Activated CD8-positive, alpha-beta T cell treated with anti-CD3 and anti-CD28 coated beads for 36 hours (primary cell): ENCODE data around the gene JMJD4. TPM values are rescaled to one million over a fixed set of nuclear protein-coding genes. Genes with fewer than 3 reads are reported as not detected.
A peak's percentile ranks its signal among the peaks of the same experiment; 100 is the strongest.

Source experiments
- ATAC-seq: fragments of 200-7000 bp; cut with Tn5 transposase; one replicate; pipeline ENCODE4 v1.10.0; 2021; ENCODE audit warnings: mild to moderate bottlenecking, moderate library complexity
- CTCF ChIA-PET: fragments of 350-600 bp; sonication (Branson Sonifier 250); formaldehyde crosslinking; loops from one replicate; lab custom pipeline; 2021; ENCODE audit warnings: antibody characterized with exemption; lab: Charles Lee
- POLR2A ChIA-PET: fragments of 350-600 bp; sonication (Branson Sonifier 250); formaldehyde crosslinking; loops from one replicate; lab custom pipeline; 2021; ENCODE audit warnings: antibody characterized with exemption; lab: Charles Lee
- DNase-seq: peaks from one replicate; pipeline ENCODE4 v3.0.0-alpha.2; 2020
- H3K27ac Mint-ChIP-seq: one replicate; pipeline ENCODE4 v1.8.0; 2021; ENCODE audit warnings: mild to moderate bottlenecking, mixed read lengths
- H3K27me3 Mint-ChIP-seq: one replicate; pipeline ENCODE4 v1.8.0; 2021; ENCODE audit warnings: mixed read lengths
- H3K36me3 Mint-ChIP-seq: one replicate; pipeline ENCODE4 v1.8.0; 2021; ENCODE audit warnings: low read depth, mixed read lengths
- H3K4me1 Mint-ChIP-seq: one replicate; pipeline ENCODE4 v1.8.0; 2021; ENCODE audit warnings: low read depth, mixed read lengths
- H3K4me3 Mint-ChIP-seq: one replicate; pipeline ENCODE4 v1.8.0; 2021; ENCODE audit warnings: mild to moderate bottlenecking, moderate library complexity, mixed read lengths
- H3K9me3 Mint-ChIP-seq: one replicate; pipeline ENCODE4 v1.8.0; 2021; ENCODE audit warnings: mixed read lengths
- CTCF ChIP-seq: fragments of 200-600 bp; IDR thresholded peaks from one replicate; pipeline ENCODE4 v1.8.0; 2022; ENCODE audit warnings: antibody characterized with exemption, mild to moderate bottlenecking
- intact Hi-C: fragments of 100-400 bp; cut with micrococcal nuclease; formaldehyde crosslinking; loops from one replicate; pipeline ENCODE4 v1.10.0; 2022
- total RNA-seq, 2 experiments: library from RNA; stranded (reverse); gene quantifications; one replicate each; pipeline ENCODE4 v1.2.3, GENCODE V29; 2021

The JMJD4 gene
- total RNA-seq, 2 experiments from 2014 or later: 16.2 to 17.3 TPM

- H3K4me1 Mint-ChIP-seq: peaks cover 34% of the 10 kb centered on the region
- no peak for TF ChIP-seq CTCF
- H3K9me3 Mint-ChIP-seq: no peaks in the 10 kb centered on the region
- H3K27ac Mint-ChIP-seq: no peak overlapping the region
- DNase-seq: no peak
- H3K4me3 Mint-ChIP-seq: no peak overlapping the region
- intact Hi-C loops: no loop called here
- ChIA-PET POLR2A (interaction anchor here (0.7 to 0.9 kb wide), 2 partner anchors 221 to 268 kb away, joined by 3 read pairs; no protein-coding TSS in a partner anchor), CTCF (interaction anchor here (0.6 to 1.5 kb wide), 2 partner anchors 64 to 87 kb away, joined by 3 to 4 read pairs; no protein-coding TSS in a partner anchor)
- no peak for ATAC-seq
- H3K27me3 Mint-ChIP-seq: peaks cover 5% of the 10 kb centered on the region
- H3K36me3 Mint-ChIP-seq: peaks cover 16% of the 10 kb centered on the region
These were observed 3.8 kb downstream of the JMJD4 start for GRCh38 chr1:227731241-227731677.

- no peaks in the 10 kb centered on the region for H3K9me3 Mint-ChIP-seq
- ChIA-PET POLR2A (interaction anchor here (0.7 to 1.2 kb wide), 3 partner anchors 22 to 269 kb away, joined by 3 read pairs; no protein-coding TSS in a partner anchor), CTCF (interaction anchor here (0.6 to 1.5 kb wide), 2 partner anchors 65 to 87 kb away, joined by 3 to 4 read pairs; no protein-coding TSS in a partner anchor)
- H3K4me1 Mint-ChIP-seq: peaks cover 31% of the 10 kb centered on the region
- no peak overlapping the region for H3K4me3 Mint-ChIP-seq
- DNase-seq (no peak), ATAC-seq (no peak)
- peak; percentile 44 for TF ChIP-seq CTCF
- H3K27ac Mint-ChIP-seq: peak overlapping the region; percentile 45
- intact Hi-C loops: no loop called here
- peaks cover 5% of the 10 kb centered on the region for H3K27me3 Mint-ChIP-seq
- H3K36me3 Mint-ChIP-seq: peaks cover 16% of the 10 kb centered on the region
These were observed 4.4 kb downstream of the JMJD4 start for GRCh38 chr1:227730630-227731151.

GRCh38 chr1:227729881-227730629 lies 5.0 kb downstream of the JMJD4 start:
- Mint-ChIP-seq H3K4me3 (no peak overlapping the region), H3K9me3 (no peaks in the 10 kb centered on the region), H3K4me1 (peaks cover 31% of the 10 kb centered on the region), H3K27ac (peak overlapping the region; percentile 45), H3K36me3 (peaks cover 16% of the 10 kb centered on the region), H3K27me3 (peaks cover 5% of the 10 kb centered on the region)
- intact Hi-C loops: loop anchor here (10.0 kb wide), 1 partner anchor 165 kb away; the partner anchor contains the start of gene ZNF678
- DNase-seq (peak; percentile 74), ATAC-seq (peak; percentile 50)
- CTCF ChIA-PET: interaction anchor here (1.5 kb wide), 1 partner anchor 65 kb away, joined by 3 read pairs; no protein-coding TSS in a partner anchor
- POLR2A ChIA-PET: interaction anchor here (0.9 to 1.2 kb wide), 2 partner anchors 23 to 222 kb away, joined by 3 read pairs; no protein-coding TSS in a partner anchor
- peak; percentile 73 for TF ChIP-seq CTCF

GRCh38 chr1:227729144-227729880 lies 5.8 kb downstream of the JMJD4 start:
- Mint-ChIP-seq H3K4me1 (peaks cover 28% of the 10 kb centered on the region), H3K27ac (peak overlapping the region; percentile 79), H3K9me3 (no peaks in the 10 kb centered on the region), H3K4me3 (peak overlapping the region; percentile 80), H3K27me3 (peaks cover 5% of the 10 kb centered on the region), H3K36me3 (peaks cover 13% of the 10 kb centered on the region)
- DNase-seq (no peak), ATAC-seq (no peak)
- CTCF ChIA-PET: no interaction called here
- no peak for TF ChIP-seq CTCF
- intact Hi-C loops: loop anchor here (10.0 kb wide), 1 partner anchor 165 kb away; the partner anchor contains the start of gene ZNF678
- POLR2A ChIA-PET: interaction anchor here (1.2 kb wide), 1 partner anchor 24 kb away, joined by 3 read pairs; no protein-coding TSS in a partner anchor
